Effector memory CD4-positive, alpha-beta T cell (primary cell): ENCODE data around the gene ARHGAP26.

Experiments used
- DNase-seq, 3 donors: peaks; one replicate each; pipeline ENCODE4 v3.0.0-alpha.2; 2020
- H3K27ac ChIP-seq: 2 replicates; pipeline ENCODE4 v1.7.0; 2013; ENCODE audit warnings: mild to moderate bottlenecking, low read length, moderate library complexity; ENCODE audit not compliant: insufficient read depth, poor library complexity, severe bottlenecking
- H3K27me3 ChIP-seq: replicated peaks from 2 replicates; pipeline ENCODE4 v1.7.0; 2013; ENCODE audit warnings: mild to moderate bottlenecking, low read length; ENCODE audit not compliant: insufficient read depth, control insufficient read depth, poor library complexity, severe bottlenecking
- H3K36me3 ChIP-seq: 2 replicates; pipeline ENCODE4 v1.7.0; 2013; ENCODE audit warnings: mild to moderate bottlenecking, low read length, moderate library complexity; ENCODE audit not compliant: control insufficient read depth, insufficient read depth
- H3K4me1 ChIP-seq: 2 replicates; pipeline ENCODE4 v1.7.0; 2013; ENCODE audit warnings: low read length, mild to moderate bottlenecking; ENCODE audit not compliant: control insufficient read depth, insufficient read depth, poor library complexity, severe bottlenecking
- H3K4me3 ChIP-seq: 2 replicates; pipeline ENCODE4 v1.7.0; 2013; ENCODE audit warnings: low read length, low read depth, mild to moderate bottlenecking; ENCODE audit not compliant: insufficient read depth, poor library complexity, severe bottlenecking
- H3K9me3 ChIP-seq: 2 replicates; pipeline ENCODE4 v1.7.0; 2013; ENCODE audit warnings: mild to moderate bottlenecking, low read length, moderate library complexity; ENCODE audit not compliant: control insufficient read depth

The ARHGAP26 gene

DNA sequence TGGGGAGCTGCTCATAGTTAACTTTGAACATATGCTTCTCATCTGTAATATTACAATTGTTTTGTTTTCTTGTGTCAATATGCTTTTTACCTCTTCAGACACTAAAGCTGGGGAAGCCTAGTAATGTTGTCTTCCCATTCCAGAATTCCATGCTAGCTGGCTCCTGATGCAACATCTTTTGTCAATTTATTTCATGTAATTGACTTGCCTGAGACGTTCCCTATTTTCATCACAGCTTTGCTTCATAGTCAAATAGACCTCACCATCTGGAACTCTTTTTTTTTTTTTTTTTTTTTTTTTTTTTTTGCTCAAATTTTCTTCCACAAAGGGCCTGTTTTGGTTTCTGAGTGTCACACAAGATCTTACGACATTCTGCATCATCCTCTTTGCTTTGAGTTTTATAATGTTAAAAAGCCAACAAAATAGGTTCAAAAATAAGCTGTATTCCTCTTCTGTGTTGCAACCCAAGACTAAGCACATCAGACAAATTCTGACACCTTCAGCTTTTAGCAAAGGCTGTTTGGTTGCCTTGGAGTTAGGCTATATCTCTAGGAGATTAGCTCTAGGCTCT lies 398.1 kb downstream of the ARHGAP26 start:
- no peaks in the 10 kb centered on the region for H3K36me3 ChIP-seq
- DNase-seq = no peak
- H3K9me3 ChIP-seq = no peaks in the 10 kb centered on the region
- no peak overlapping the region for H3K4me3 ChIP-seq
- H3K4me1 ChIP-seq = no peaks in the 10 kb centered on the region
- no peaks in the 10 kb centered on the region for H3K27me3 ChIP-seq
- H3K27ac ChIP-seq = no peak overlapping the region

DNA sequence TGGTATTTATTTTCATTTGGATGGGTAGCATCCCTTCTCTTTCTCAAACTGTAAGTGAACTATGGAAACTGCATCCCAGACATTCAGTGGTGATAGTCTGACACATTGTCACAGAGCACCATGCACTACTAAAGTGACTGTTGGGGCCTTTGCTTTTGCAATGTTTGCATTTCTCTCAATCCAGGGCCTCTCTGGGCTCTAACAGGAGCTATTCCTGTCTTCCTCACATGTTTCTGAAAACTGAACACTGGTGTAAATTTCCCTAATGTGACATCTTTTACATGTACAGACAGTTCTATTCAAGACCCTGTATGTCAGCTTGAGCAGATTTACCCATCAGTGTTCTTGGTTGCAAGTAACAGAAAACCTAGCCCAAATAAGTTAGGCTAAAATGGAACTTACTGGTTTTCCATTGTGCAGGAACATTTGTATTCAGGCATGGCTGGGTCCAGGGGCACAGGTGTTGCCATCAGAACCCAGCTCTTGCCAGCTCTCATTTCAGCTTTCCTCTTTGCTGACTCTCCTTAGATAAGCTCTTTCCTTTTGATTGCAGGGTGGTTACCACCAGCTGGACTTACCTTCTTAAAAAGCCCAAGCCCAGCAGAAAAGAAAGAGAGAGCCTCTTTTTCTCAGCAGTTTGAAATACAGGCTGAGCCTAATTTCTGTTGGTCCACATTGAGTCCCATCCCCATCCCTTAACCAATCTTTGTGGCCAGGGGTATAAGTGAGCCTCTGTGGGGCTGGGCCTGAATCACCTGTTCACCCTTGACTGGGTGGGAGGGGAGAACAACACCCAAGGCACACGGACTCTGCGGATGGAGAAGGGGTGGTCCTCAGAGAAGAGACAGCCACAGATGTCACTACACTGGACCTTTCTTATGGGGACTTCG lies 399.0 kb downstream of the ARHGAP26 start:
- no peaks in the 10 kb centered on the region for H3K9me3 ChIP-seq
- no peaks in the 10 kb centered on the region for H3K36me3 ChIP-seq
- H3K27ac ChIP-seq = no peak overlapping the region
- DNase-seq = no peak
- no peaks in the 10 kb centered on the region for H3K4me1 ChIP-seq
- no peak overlapping the region for H3K4me3 ChIP-seq
- H3K27me3 ChIP-seq = no peaks in the 10 kb centered on the region

GRCh38 chr5:143170104-143170503 lies 399.9 kb downstream of the ARHGAP26 start:
- H3K4me1 ChIP-seq = no peaks in the 10 kb centered on the region
- H3K27me3 ChIP-seq = no peaks in the 10 kb centered on the region
- H3K36me3 ChIP-seq = no peaks in the 10 kb centered on the region
- H3K4me3 ChIP-seq = no peak overlapping the region
- H3K27ac ChIP-seq = no peak overlapping the region
- no peak for DNase-seq
- H3K9me3 ChIP-seq = no peaks in the 10 kb centered on the region

GRCh38 chr5:143170977-143171376 lies 400.8 kb downstream of the ARHGAP26 start:
- H3K4me1 ChIP-seq = no peaks in the 10 kb centered on the region

DNA sequence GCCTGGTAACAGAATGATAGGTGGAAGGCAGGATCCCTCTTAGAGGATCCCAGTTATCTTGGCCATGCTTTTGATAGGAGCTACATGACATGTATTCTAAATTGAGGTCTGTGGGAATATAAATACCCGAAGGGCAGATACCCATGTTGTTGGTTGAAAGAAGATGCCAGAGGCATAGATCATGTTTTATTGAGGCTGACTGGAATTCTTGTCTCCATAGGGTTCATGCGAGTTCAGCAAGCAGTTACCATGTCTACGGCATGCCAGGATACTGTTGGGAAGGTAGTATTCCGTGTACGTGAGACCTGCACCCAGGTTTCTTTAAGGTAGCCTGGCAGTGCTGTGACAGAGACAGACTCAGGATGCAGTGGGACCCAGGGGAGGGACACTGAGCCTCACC lies 402.6 kb downstream of the ARHGAP26 start:
- H3K4me1 ChIP-seq = no peaks in the 10 kb centered on the region
- no peaks in the 10 kb centered on the region for H3K9me3 ChIP-seq
- H3K4me3 ChIP-seq = no peak overlapping the region
- H3K27me3 ChIP-seq = no peaks in the 10 kb centered on the region
- no peaks in the 10 kb centered on the region for H3K36me3 ChIP-seq
- no peak overlapping the region for H3K27ac ChIP-seq
- no peak for DNase-seq

More at GRCh38 chr5:143170977-143171376, 400.8 kb downstream of the ARHGAP26 start:
- Histone ChIP-seq H3K9me3 (no peaks in the 10 kb centered on the region), H3K36me3 (no peaks in the 10 kb centered on the region), H3K4me3 (no peak overlapping the region), H3K27me3 (no peaks in the 10 kb centered on the region), H3K27ac (no peak overlapping the region)
- no peak for DNase-seq

GRCh38 chr5:143173139-143173889 lies 403.1 kb downstream of the ARHGAP26 start:
- H3K36me3 ChIP-seq = no peaks in the 10 kb centered on the region
- no peaks in the 10 kb centered on the region for H3K27me3 ChIP-seq
- no peak overlapping the region for H3K27ac ChIP-seq
- no peaks in the 10 kb centered on the region for H3K9me3 ChIP-seq
- H3K4me1 ChIP-seq = no peaks in the 10 kb centered on the region
- H3K4me3 ChIP-seq = no peak overlapping the region
- no peak for DNase-seq

DNA sequence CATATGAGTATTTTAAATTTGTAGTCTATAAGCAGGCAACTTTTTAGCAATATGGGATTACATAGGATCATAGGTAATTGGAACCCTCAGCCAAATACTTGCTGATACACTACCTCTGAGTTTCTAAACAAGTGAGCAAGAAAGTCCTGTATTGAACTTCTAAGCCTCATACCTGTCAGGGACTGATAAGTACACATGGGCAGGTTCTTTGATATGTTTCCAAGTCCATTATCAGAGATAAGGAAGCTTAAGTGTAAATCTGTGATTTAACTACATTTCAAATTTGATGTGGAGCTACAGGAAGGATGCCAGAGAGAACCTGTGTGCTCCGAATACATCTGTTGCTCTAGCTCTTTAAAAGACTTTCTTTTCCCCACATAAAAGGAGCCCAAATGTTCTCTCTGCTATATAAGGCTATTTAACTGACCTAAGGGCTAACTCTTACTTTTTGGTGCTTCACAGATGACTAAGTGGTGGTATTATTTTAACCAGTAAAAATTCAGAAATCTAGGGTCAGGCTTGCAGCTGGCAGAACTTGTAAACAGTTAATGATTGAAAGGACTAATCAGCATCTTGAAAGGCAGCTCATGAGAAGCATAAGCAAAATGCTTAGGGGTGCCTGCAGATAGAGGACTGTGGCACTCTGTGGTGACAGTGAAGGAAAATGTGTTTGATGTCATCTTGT lies 404.7 kb downstream of the ARHGAP26 start:
- no peaks in the 10 kb centered on the region for H3K4me1 ChIP-seq
- H3K9me3 ChIP-seq = no peaks in the 10 kb centered on the region
- DNase-seq = no peak
- H3K4me3 ChIP-seq = no peak overlapping the region
- no peaks in the 10 kb centered on the region for H3K27me3 ChIP-seq
- no peak overlapping the region for H3K27ac ChIP-seq
- no peaks in the 10 kb centered on the region for H3K36me3 ChIP-seq

DNA sequence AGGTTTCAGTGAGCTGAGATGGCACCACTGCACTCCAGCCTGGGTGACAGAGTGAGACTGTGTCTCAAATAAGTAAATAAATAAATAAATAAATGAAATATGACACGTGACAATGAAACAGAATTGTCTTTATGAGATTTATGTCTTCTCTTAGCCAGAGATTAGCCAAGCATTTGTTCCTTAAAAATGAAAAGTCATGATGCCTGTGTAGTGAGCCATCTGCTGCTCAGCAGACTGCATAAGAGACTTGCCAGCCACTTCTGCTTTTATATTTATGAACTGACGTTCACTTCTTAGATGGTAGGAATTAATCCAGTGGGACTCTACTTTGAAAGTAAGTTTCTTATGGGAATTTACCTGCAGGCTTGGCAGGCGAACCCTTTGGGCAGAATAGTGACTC lies 405.9 kb downstream of the ARHGAP26 start:
- H3K27ac ChIP-seq = no peak overlapping the region
- H3K9me3 ChIP-seq = no peaks in the 10 kb centered on the region
- H3K4me1 ChIP-seq = no peaks in the 10 kb centered on the region
- H3K4me3 ChIP-seq = no peak overlapping the region
- no peak for DNase-seq
- no peaks in the 10 kb centered on the region for H3K36me3 ChIP-seq
- no peaks in the 10 kb centered on the region for H3K27me3 ChIP-seq

DNA sequence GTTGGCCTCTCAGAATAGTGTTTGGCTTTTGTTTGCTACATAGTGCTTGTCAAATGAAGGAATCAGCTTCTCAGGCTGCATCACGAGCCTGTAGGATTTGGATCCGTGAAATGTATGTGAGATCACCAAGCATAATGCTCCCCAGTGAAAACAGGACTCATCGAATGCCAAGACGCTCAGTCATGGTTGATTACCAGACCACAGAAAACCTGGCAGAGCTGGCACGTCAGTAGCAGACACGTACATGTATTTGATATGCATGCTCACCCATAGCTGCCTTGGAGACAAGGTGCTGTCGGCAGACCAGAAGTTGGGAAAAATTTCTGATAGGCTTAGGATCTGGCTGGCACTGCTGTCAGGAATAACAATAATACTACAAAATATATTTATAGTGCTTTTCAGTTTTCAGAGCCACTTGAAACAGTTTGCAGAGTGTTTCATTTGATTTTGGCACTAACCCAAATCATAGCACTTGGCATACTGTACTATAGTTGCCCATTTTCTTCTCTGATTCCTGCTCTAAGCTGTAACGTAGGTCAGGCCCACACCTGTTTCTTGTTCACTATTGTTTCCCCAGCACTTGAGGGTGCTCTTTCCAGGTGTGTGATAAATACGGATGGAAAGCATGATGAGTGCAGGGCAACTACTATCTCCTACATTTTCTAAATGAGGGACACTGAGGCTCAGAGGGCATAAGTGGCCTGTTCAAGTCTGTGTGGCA lies 407.2 kb downstream of the ARHGAP26 start:
- Histone ChIP-seq H3K27me3 (no peaks in the 10 kb centered on the region), H3K36me3 (no peaks in the 10 kb centered on the region), H3K27ac (no peak overlapping the region), H3K4me1 (no peaks in the 10 kb centered on the region), H3K9me3 (no peaks in the 10 kb centered on the region), H3K4me3 (no peak overlapping the region)
- DNase-seq = no peak
